GM12878 (cell line): Measurements from ENCODE around the gene OCRL. TPM values are rescaled to one million over a fixed set of nuclear protein-coding genes. Genes with fewer than 3 reads are reported as not detected.
A peak's percentile ranks its signal among the peaks of the same experiment; 100 is the strongest.
"Not testable (repeated sequence)": the region's sequence is repeated elsewhere in the genome, so short reads cannot be mapped to it uniquely, and the experiment has no call there.

Experiments
- ATAC-seq: fragments of 200-7000 bp; cut with Tn5 transposase; 3 replicates; pipeline ENCODE4 v1.9.1; 2020; ENCODE audit warnings: mild to moderate bottlenecking, moderate library complexity
- BruUV-seq: library from RNA; stranded (reverse); fragments of 400-500 nt; replicated peaks from 2 replicates; lab custom pipeline; 2021; lab: Mats Ljungman, UMichigan
- CTCF ChIA-PET: fragments of 300-600 bp; sonication (Branson Sonifier 250); formaldehyde crosslinking; extraction: SDS; loops from one replicate; lab custom pipeline; 2021; ENCODE audit warnings: inconsistent platforms; lab: Yijun Ruan, JAX
- POLR2A ChIA-PET: fragments of 350-600 bp; formaldehyde crosslinking; extraction: SDS; loops from one replicate; lab custom pipeline; 2021; ENCODE audit warnings: inconsistent platforms; lab: Charles Lee
- RAD21 ChIA-PET: fragments of 300-600 bp; sonication (Branson Sonifier 250); formaldehyde crosslinking; loops from one replicate; lab custom pipeline; 2023; ENCODE audit warnings: antibody characterized with exemption; ENCODE audit not compliant: unreplicated experiment; lab: Charles Lee
- SMC1A ChIA-PET: fragments of 300-600 bp; sonication (Branson Sonifier 250); formaldehyde crosslinking; loops from one replicate; lab custom pipeline; 2023; ENCODE audit not compliant: unreplicated experiment, uncharacterized antibody; lab: Charles Lee
- DNase-seq: peaks from one replicate; pipeline ENCODE4 v3.0.0-alpha.2; 2011; ENCODE audit warnings: low read depth, low spot score
- FAIRE-seq: peaks from 3 replicates; lab custom pipeline; 2011; peaks lifted over from hg19 to GRCh38; lab: Jason Lieb, UNC
- H2AFZ ChIP-seq: 2 replicates; pipeline ENCODE4 v1.6.0; 2011; ENCODE audit warnings: low read depth, low read length, control low read depth; ENCODE audit not compliant: control insufficient read depth
- H3K27ac ChIP-seq: 2 replicates; pipeline ENCODE4 v1.5.1; 2011; ENCODE audit warnings: control low read depth; ENCODE audit not compliant: control insufficient read depth, insufficient read depth
- H3K27me3 ChIP-seq, 2 experiments: replicated peaks in 1 of 2; 2 replicates each; pipeline versions ENCODE4 v1.6.0 to v1.6.1; 2011; ENCODE audit warnings: low read length in 1 of 2; ENCODE audit not compliant: control insufficient read depth in 2 of 2, insufficient read depth in 2 of 2
- H3K36me3 ChIP-seq, 2 experiments: 2 replicates each; pipeline ENCODE4 v1.5.1; 2011; ENCODE audit warnings: low read length in 1 of 2; ENCODE audit not compliant: control insufficient read depth in 2 of 2, insufficient read depth in 2 of 2
- H3K4me1 ChIP-seq: 2 replicates; pipeline ENCODE4 v1.6.1; 2011; ENCODE audit warnings: mild to moderate bottlenecking, low read length, moderate library complexity, mixed read lengths; ENCODE audit not compliant: control insufficient read depth, insufficient read depth
- H3K4me2 ChIP-seq: 2 replicates; pipeline ENCODE4 v1.6.0; 2011; ENCODE audit warnings: control low read depth; ENCODE audit not compliant: control insufficient read depth, insufficient read depth
- H3K4me3 ChIP-seq: fragments of 200-600 bp; sonication (generic); 2 replicates; pipeline ENCODE4 v1.5.1; 2016
- H3K79me2 ChIP-seq: 2 replicates; pipeline ENCODE4 v1.6.0; 2011; ENCODE audit warnings: low read length; ENCODE audit not compliant: control insufficient read depth, insufficient read depth
- H3K9ac ChIP-seq: 2 replicates; pipeline ENCODE4 v1.8.0; 2011; ENCODE audit warnings: low read length, control low read depth, mixed read lengths; ENCODE audit not compliant: control insufficient read depth, insufficient read depth
- H3K9me3 ChIP-seq: replicated peaks from 3 replicates; pipeline ENCODE4 v1.5.1; 2011; ENCODE audit warnings: mild to moderate bottlenecking, low read length; ENCODE audit not compliant: control insufficient read depth, insufficient read depth
- H4K20me1 ChIP-seq: 2 replicates; pipeline ENCODE4 v1.6.0; 2011; ENCODE audit not compliant: control insufficient read depth, insufficient read depth
- HDAC2 ChIP-seq: fragments of 200-600 bp; sonication (generic); IDR thresholded peaks from 2 replicates; pipeline ENCODE4 v1.6.1; 2017
- IRF4 ChIP-seq: IDR thresholded peaks from 2 replicates; pipeline ENCODE4 v1.6.1; 2011; ENCODE audit warnings: low read depth, low read length
- KDM1A ChIP-seq: fragments of 200-600 bp; sonication (generic); IDR thresholded peaks from 2 replicates; pipeline ENCODE4 v1.6.1; 2016; ENCODE audit warnings: borderline replicate concordance
- NFYA ChIP-seq: IDR thresholded peaks from 2 replicates; pipeline ENCODE4 v1.6.1; 2011; ENCODE audit warnings: low read depth, mild to moderate bottlenecking, low read length, improper control_type of control experiment, borderline replicate concordance
- ZNF687 ChIP-seq: fragments of 450-650 bp; IDR thresholded peaks from 2 replicates; pipeline ENCODE4 v1.6.1; 2017; ENCODE audit warnings: mild to moderate bottlenecking, moderate library complexity
- WGBS: methylation state at CpG from one replicate; pipeline ENCODE4 v1.1.6; 2016; ENCODE audit warnings: low lambda C conversion rate; ENCODE audit not compliant: insufficient replicate concordance, insufficient coverage; ENCODE audit errors: missing lambda C conversion rate; 5-methylcytosine and 5-hydroxymethylcytosine counted together
- in situ Hi-C: fragments of 300-500 bp; cut with MboI; formaldehyde crosslinking; loops from 9 replicates; pipeline ENCODE4 v1.14.3; 2018; ENCODE audit warnings: mixed read lengths
- intact Hi-C: fragments of 100-400 bp; cut with micrococcal nuclease; formaldehyde crosslinking; loops from one replicate; pipeline ENCODE4 v1.14.2; 2022; ENCODE audit not compliant: unreplicated experiment
- polyA plus RNA-seq, 11 experiments: library from polyadenylated mRNA; depleted of rRNA in 4 of 11; unstranded in 6 of 11; stranded (reverse) in 5 of 11; fragments of >200 nt; fragmentation: Nextera tagmentation in 4 of 11; fragmentation: Illumina TruSeq in 1 of 11; extraction: Ambion mirVana in 4 of 11; extraction: Trizol in 1 of 11; gene quantifications; 1 replicate in 1 of 11; 2 replicates in 10 of 11; pipeline versions ENCODE4 v1.2.1 to v1.2.3, GENCODE V29; 2011 to 2016; ENCODE audit warnings: inconsistent platforms in 2 of 11, missing spikeins in 2 of 11, low read depth in 1 of 11
- total RNA-seq, 4 experiments: library from RNA; depleted of rRNA in 3 of 4; stranded (reverse); fragments of >200 nt in 3 of 4; fragmentation: Illumina TruSeq in 1 of 4; extraction: Trizol in 1 of 4; gene quantifications; 2 replicates each; pipeline versions ENCODE4 v1.2.1 to v1.2.3, GENCODE V29; 2013 to 2021

Gene OCRL
- total and polyA plus RNA-seq, 10 of the 15 experiments (the other 5 are each of a cell fraction or from before 2014, with no cell fraction given), result 0.53 to 4.4 (median 2.3) TPM

- TF ChIP-seq ZNF687, result no peak
- no peak for TF ChIP-seq NFYA
- TF ChIP-seq HDAC2, result no peak
- TF ChIP-seq KDM1A, result no peak
- peak; percentile 56; the same call in 1 of the 2 replicates for TF ChIP-seq IRF4
Observed at GRCh38 chrX:129553619-129554288, 13.7 kb downstream of the OCRL start (continued).

- H3K36me3 ChIP-seq, H3K4me3 ChIP-seq, in situ Hi-C loops, FAIRE-seq, H2AFZ ChIP-seq, H3K27me3 ChIP-seq, H3K4me2 ChIP-seq, BruUV-seq, DNase-seq, H3K27ac ChIP-seq, ATAC-seq, H3K9me3 ChIP-seq, H3K4me1 ChIP-seq, H4K20me1 ChIP-seq, SMC1A ChIA-PET, H3K9ac ChIP-seq, H3K79me2 ChIP-seq, CTCF ChIA-PET, intact Hi-C loops, RAD21 ChIA-PET: not testable (repeated sequence)
- WGBS, result 79% methylated on average over 8 of the region's 8 CpGs
- POLR2A ChIA-PET, result interaction anchor here (1.9 kb wide), 1 partner anchor 13 kb away, joined by 5 read pairs; no protein-coding TSS in a partner anchor
Observed at GRCh38 chrX:129554816-129555215, 14.8 kb downstream of the OCRL start.
